GM12875 (cell line): ENCODE data around the gene PODXL.

Source experiments
- H3K4me3 ChIP-seq: one replicate; pipeline ENCODE4 v1.5.1; 2011; ENCODE audit warnings: low read depth, low read length, control low read depth
- CTCF ChIP-seq: IDR thresholded peaks from 2 replicates; pipeline ENCODE4 v1.5.1; 2011; ENCODE audit warnings: low read depth, mild to moderate bottlenecking, control low read depth, inconsistent platforms, low read length, moderate library complexity, borderline replicate concordance; ENCODE audit not compliant: insufficient read depth

Gene PODXL

GRCh38 chr7:131538071-131538812 lies 18.2 kb downstream of the PODXL start:
- no peak for TF ChIP-seq CTCF
- no peak overlapping the region for H3K4me3 ChIP-seq

- H3K4me3 ChIP-seq = no peak overlapping the region
- no peak for TF ChIP-seq CTCF
Measured at GRCh38 chr7:131537571-131537978, 18.9 kb downstream of the PODXL start.

DNA sequence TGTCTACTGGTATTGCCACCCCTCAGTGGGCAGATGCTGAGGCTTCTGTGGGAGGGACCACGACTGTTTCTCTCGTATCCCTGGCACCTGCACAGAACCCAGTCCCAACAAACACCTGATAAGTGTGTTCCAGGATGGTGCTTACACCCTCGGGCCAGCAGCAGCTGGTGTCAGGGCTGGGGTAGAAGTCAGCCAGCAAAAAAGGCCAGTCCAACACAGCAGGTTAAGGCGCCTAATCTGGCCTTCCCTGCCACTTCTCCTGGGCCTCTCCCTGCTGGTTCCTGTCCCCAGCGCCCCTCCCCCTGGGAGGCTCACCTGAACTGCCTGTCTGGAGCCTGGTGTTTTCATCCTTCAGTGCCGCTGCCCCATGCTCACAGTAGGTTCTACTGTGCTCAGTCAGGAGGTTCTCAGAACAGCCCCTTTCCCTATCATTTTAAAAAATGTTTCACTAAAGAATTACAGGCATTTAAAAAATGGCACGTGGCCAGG lies 20.0 kb downstream of the PODXL start:
- no peak overlapping the region for H3K4me3 ChIP-seq
- no peak for TF ChIP-seq CTCF

DNA sequence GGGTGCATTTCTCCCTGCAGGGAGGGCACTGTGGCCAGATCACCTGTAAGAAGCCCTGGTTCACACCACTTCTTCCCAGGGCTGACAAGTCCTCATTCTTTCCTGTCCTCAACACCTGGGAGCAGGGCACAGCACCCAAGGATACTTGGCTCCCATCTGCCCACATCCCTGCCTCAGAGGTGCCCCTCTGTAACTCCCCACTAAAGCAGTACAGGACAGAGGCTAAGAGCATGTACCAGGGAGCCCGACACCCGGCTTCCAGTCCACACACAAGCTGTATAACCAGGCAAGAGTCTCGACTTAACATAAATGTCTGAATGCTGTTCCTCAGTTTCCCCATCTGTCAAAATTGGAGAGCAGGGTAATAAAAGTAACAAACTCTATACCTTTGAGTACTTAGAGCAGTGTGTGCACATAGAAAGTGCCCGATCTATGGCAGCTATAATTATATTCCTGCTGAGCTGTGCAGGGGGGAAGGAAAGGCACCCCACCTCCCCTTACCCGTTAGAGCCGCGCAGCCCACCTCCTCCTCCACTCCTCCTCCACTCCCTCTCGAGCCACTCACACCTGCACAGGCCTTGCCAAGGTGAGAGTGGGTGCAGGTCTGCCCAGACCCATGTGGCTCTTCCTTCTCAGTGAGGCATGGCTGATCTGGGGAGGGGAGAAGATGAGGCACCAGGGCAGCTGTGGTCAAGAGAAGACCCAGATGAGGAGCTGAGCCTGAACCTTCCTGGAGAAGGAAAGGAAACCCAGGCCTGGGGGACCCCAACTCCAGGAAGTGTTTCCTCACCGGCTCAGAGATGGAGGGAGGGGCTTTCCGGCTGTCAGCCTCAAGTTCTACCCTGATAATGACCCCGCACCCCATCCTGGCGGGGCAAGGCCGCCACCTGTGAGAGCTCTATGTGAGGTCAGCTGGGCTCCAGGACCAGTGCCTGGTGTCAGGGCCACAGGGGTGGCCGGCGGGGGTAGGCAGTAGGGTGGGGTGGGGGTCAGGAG lies 22.6 kb downstream of the PODXL start:
- H3K4me3 ChIP-seq = no peak overlapping the region
- no peak for TF ChIP-seq CTCF

- H3K4me3 ChIP-seq = no peak overlapping the region
- no peak for TF ChIP-seq CTCF
Measured at GRCh38 chr7:131533151-131533559, 23.3 kb downstream of the PODXL start.

DNA sequence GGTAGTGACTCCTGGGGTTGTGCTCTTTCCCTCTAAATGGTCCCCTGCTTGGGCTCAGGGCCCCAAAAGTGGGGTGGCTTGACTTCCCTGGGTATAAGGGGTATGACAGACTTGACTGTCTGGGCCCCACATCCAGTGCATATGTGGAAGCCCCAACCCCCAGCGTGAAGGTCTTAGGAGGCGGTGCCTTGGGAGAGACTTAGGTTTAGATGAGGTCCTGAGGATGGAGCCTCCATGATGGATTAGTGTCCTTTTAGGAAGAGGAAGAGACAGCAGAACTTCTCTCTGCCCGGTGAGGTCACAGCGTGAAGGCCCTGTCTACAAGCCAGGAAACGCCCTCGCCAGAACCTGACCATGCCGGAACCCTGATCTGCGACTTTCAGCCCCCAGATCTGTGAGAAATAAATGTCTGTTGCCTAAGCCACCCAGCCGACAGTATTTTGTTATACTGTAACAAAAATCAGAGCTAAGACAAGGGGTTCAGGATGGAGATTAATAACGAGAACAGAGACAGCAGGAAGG lies 23.8 kb downstream of the PODXL start:
- H3K4me3 ChIP-seq = no peak overlapping the region
- TF ChIP-seq CTCF = no peak

GRCh38 chr7:131530137-131530536 lies 26.3 kb downstream of the PODXL start:
- no peak overlapping the region for H3K4me3 ChIP-seq
- no peak for TF ChIP-seq CTCF
